BE2C (cell line): Measurements from ENCODE around the gene RADIL.

Experiments
- DNase-seq: peaks from one replicate; pipeline ENCODE4 v3.0.0-alpha.2; 2020
- H3K27me3 ChIP-seq: fragments of 250-450 bp; sonication (Bioruptor Pico); 2 replicates; pipeline ENCODE4 v1.5.1; 2020; ENCODE audit warnings: mild to moderate bottlenecking
- H3K36me3 ChIP-seq: fragments of 250-450 bp; sonication (Bioruptor Pico); 2 replicates; pipeline ENCODE4 v1.5.1; 2020; ENCODE audit warnings: mild to moderate bottlenecking
- H3K4me1 ChIP-seq: fragments of 250-450 bp; sonication (Bioruptor Pico); 2 replicates; pipeline ENCODE4 v1.5.1; 2020
- H3K4me3 ChIP-seq: 2 replicates; pipeline ENCODE4 v1.5.1; 2011; ENCODE audit warnings: low read depth, low read length
- H3K9me3 ChIP-seq: fragments of 250-450 bp; sonication (Bioruptor Pico); 2 replicates; pipeline ENCODE4 v1.5.1; 2020
- CTCF ChIP-seq: IDR thresholded peaks from 2 replicates; pipeline ENCODE4 v1.5.1; 2012; ENCODE audit warnings: mild to moderate bottlenecking, low read depth, low read length

Gene RADIL

GRCh38 chr7:4861673-4862072, 21.8 kb downstream of the RADIL start, which contains the start of gene PAPOLB:
Gene PAPOLB, minus strand, starts transcription at chr7:4862030. Its CDS starts 220 bp downstream, at chr7:4861810.
- Histone ChIP-seq H3K36me3 (no peaks in the 10 kb centered on the region), H3K4me1 (no peaks in the 10 kb centered on the region), H3K27me3 (no peaks in the 10 kb centered on the region), H3K4me3 (no peak within 1 kb of the TSS), H3K9me3 (no peaks in the 10 kb centered on the region)
- TF ChIP-seq CTCF: no peak
- DNase-seq: no peak

- H3K27me3 ChIP-seq: no peaks in the 10 kb centered on the region
Measured at GRCh38 chr7:4861227-4861626, 22.3 kb downstream of the RADIL start.

GRCh38 chr7:4857189-4857588, 26.3 kb downstream of the RADIL start:
- Histone ChIP-seq H3K9me3 (no peaks in the 10 kb centered on the region), H3K27me3 (no peaks in the 10 kb centered on the region), H3K4me3 (no peak overlapping the region), H3K36me3 (no peaks in the 10 kb centered on the region), H3K4me1 (no peaks in the 10 kb centered on the region)
- DNase-seq: no peak
- TF ChIP-seq CTCF: no peak

More at GRCh38 chr7:4861227-4861626, 22.3 kb downstream of the RADIL start:
- H3K9me3 ChIP-seq: no peaks in the 10 kb centered on the region
- no peaks in the 10 kb centered on the region for H3K36me3 ChIP-seq
- no peak for TF ChIP-seq CTCF
- DNase-seq: no peak
- H3K4me3 ChIP-seq: no peak overlapping the region
- no peaks in the 10 kb centered on the region for H3K4me1 ChIP-seq

- DNase-seq: no peak
- no peaks in the 10 kb centered on the region for H3K27me3 ChIP-seq
- H3K4me3 ChIP-seq: no peak overlapping the region
- H3K36me3 ChIP-seq: no peaks in the 10 kb centered on the region
- H3K9me3 ChIP-seq: no peaks in the 10 kb centered on the region
- no peak for TF ChIP-seq CTCF
- H3K4me1 ChIP-seq: no peaks in the 10 kb centered on the region
Measured at GRCh38 chr7:4856336-4857057, 27.0 kb downstream of the RADIL start.

GRCh38 chr7:4854916-4855315, 28.6 kb downstream of the RADIL start:
- H3K4me3 ChIP-seq: no peak overlapping the region
- no peaks in the 10 kb centered on the region for H3K27me3 ChIP-seq
- no peak for TF ChIP-seq CTCF
- no peaks in the 10 kb centered on the region; the same call in 1 of the 2 replicates for H3K4me1 ChIP-seq
- no peaks in the 10 kb centered on the region for H3K36me3 ChIP-seq
- no peaks in the 10 kb centered on the region for H3K9me3 ChIP-seq
- no peak for DNase-seq

- Histone ChIP-seq H3K4me1 (peaks cover 2% of the 10 kb centered on the region), H3K4me3 (no peak overlapping the region), H3K27me3 (no peaks in the 10 kb centered on the region), H3K36me3 (no peaks in the 10 kb centered on the region), H3K9me3 (no peaks in the 10 kb centered on the region)
- DNase-seq: no peak
- no peak for TF ChIP-seq CTCF
Measured at GRCh38 chr7:4851459-4852422, 31.8 kb downstream of the RADIL start.
